Liver (tissue), 3 donors: ENCODE data around the gene STKLD1.

Experiments used
- CTCF ChIP-seq: fragments of 150-350 bp; IDR thresholded peaks from 2 replicates; pipeline ENCODE4 v1.5.1; 2017; ENCODE audit warnings: improper control_type of control experiment, low read depth, low read length; ENCODE audit not compliant: missing input control
- EGR1 ChIP-seq, 2 donors: IDR thresholded peaks; 2 replicates each; pipeline ENCODE4 v1.6.1; 2016 to 2018; ENCODE audit warnings: antibody characterized with exemption in 2 of 2, low read depth in 2 of 2
- FOXA1 ChIP-seq: IDR thresholded peaks from 2 replicates; pipeline ENCODE4 v1.6.1; 2016; ENCODE audit warnings: antibody characterized with exemption
- FOXA2 ChIP-seq: IDR thresholded peaks from 2 replicates; pipeline ENCODE4 v1.6.1; 2016; ENCODE audit warnings: antibody characterized with exemption
- GABPA ChIP-seq, 2 donors: IDR thresholded peaks in 1 of 2; conservative IDR thresholded peaks in 1 of 2; 2 replicates each; pipeline ENCODE4 v1.6.1; 2016; ENCODE audit warnings: antibody characterized with exemption in 2 of 2, mild to moderate bottlenecking in 1 of 2, moderate library complexity in 1 of 2
- HNF4A ChIP-seq, 2 donors: conservative IDR thresholded peaks; 2 replicates each; pipeline ENCODE4 v1.6.1; 2016; ENCODE audit warnings: antibody characterized with exemption in 2 of 2, mild to moderate bottlenecking in 2 of 2
- JUND ChIP-seq, 2 donors: IDR thresholded peaks; 2 replicates each; pipeline ENCODE4 v1.6.1; 2016; ENCODE audit warnings: antibody characterized with exemption in 2 of 2
- MAX ChIP-seq: IDR thresholded peaks from 2 replicates; pipeline ENCODE4 v1.6.1; 2016; ENCODE audit warnings: antibody characterized with exemption
- RAD21 ChIP-seq, 2 donors: IDR thresholded peaks; 2 replicates each; pipeline ENCODE4 v1.6.1; 2016; ENCODE audit warnings: antibody characterized with exemption in 2 of 2, mild to moderate bottlenecking in 2 of 2
- RXRA ChIP-seq, 2 donors: IDR thresholded peaks; 2 replicates each; pipeline ENCODE4 v1.6.1; 2017 to 2018; ENCODE audit warnings: antibody characterized with exemption in 2 of 2, mild to moderate bottlenecking in 1 of 2
- TAF1 ChIP-seq: conservative IDR thresholded peaks from 2 replicates; pipeline ENCODE4 v1.6.1; 2016; ENCODE audit warnings: antibody characterized with exemption, mild to moderate bottlenecking
- ZBTB33 ChIP-seq: IDR thresholded peaks from 2 replicates; pipeline ENCODE4 v1.6.1; 2016; ENCODE audit warnings: antibody characterized with exemption
- donor health status: healthy.
- donor health status: healthy.

GRCh38 chr9:133346021-133346785 lies 30.0 kb upstream of the STKLD1 start:
- no peak for TF ChIP-seq CTCF
- no peak for TF ChIP-seq GABPA (IDR thresholded peaks at IDR 0.05 in 1 of 2, conservative IDR thresholded peaks at IDR 0.05 in 1 of 2)
- TF ChIP-seq RXRA (IDR thresholded peaks at IDR 0.05) = no peak
- TF ChIP-seq MAX = no peak
- TF ChIP-seq ZBTB33 = no peak
- no peak for TF ChIP-seq TAF1
- no peak for TF ChIP-seq RAD21 (IDR thresholded peaks at IDR 0.05)
- TF ChIP-seq JUND (IDR thresholded peaks at IDR 0.05) = no peak
- no peak for TF ChIP-seq FOXA2
- TF ChIP-seq HNF4A (conservative IDR thresholded peaks at IDR 0.05) = no peak
- TF ChIP-seq FOXA1 = no peak
- TF ChIP-seq EGR1 (IDR thresholded peaks at IDR 0.05; ENCODE audit: low read depth in 2 of 2) = no peak
